ENCODE results near the gene LRRK1. TPM values are rescaled to one million over a fixed set of nuclear protein-coding genes. Genes with fewer than 3 reads are reported as not detected.

Gene LRRK1
- total and polyA plus RNA-seq, 2 of the 4 experiments (the other 2 are of a cell fraction) = 3.0 to 5.8 TPM

DNA sequence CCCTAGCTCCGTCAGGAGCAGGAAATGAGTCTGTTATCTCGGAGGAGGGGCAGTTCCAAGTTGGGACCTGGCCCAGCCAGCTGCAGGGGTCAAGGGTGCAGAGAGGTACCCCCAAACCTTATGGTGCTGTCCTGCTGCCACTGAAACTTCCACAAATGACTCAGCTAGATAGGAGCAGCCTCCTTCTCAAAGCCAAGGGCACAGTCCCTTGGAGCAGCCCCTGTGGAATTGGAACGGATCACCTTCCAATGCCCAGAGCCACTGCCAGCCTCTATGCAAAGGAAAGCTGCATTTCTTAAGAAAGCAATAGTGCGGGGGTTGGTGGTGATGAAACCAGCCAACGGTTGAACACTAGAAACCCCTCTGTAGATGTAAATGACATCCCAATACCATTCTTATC lies 19.6 kb upstream of the LRRK1 start:
- no peak for ATAC-seq (ENCODE audit: low read depth)
- DNase-seq = no peak
- Histone ChIP-seq H4K5ac (ENCODE audit: low read depth, low read length) (no peak overlapping the region), H4K91ac (ENCODE audit: insufficient read depth, low read depth, low read length) (no peak overlapping the region), H4K8ac (ENCODE audit: low read depth in 2 of 2, low read length in 2 of 2) (no peak overlapping the region), H3K36me3 (ENCODE audit: control insufficient read depth, insufficient read depth, low read length) (no peaks in the 10 kb centered on the region), H2BK5ac (ENCODE audit: low read depth, low read length, poor library complexity, severe bottlenecking) (no peak overlapping the region), H3K27me3 (ENCODE audit: control insufficient read depth, insufficient read depth, low read length) (no peaks in the 10 kb centered on the region), H2BK120ac (ENCODE audit: low read depth, low read length) (no peak overlapping the region), H2BK15ac (ENCODE audit: low read depth, low read length) (no peak overlapping the region), H2AK9ac (replicated peaks; ENCODE audit: low read depth, low read length, poor library complexity) (no peak overlapping the region), H3K9ac (ENCODE audit: low read depth, low read length) (no peak overlapping the region), H3K4me2 (ENCODE audit: low read depth, low read length) (no peak overlapping the region), H3K4me1 (ENCODE audit: control insufficient read depth, insufficient read depth, low read length) (peaks cover 5% of the 10 kb centered on the region), H3K23ac (ENCODE audit: low read depth, low read length) (no peak overlapping the region), H2BK20ac (ENCODE audit: low read depth, low read length) (no peak overlapping the region), H3K14ac (replicated peaks; ENCODE audit: low read depth, low read length) (no peak overlapping the region), H2AK5ac (ENCODE audit: low read depth, low read length) (no peak overlapping the region), H2AFZ (replicated peaks; ENCODE audit: low read length, poor library complexity) (no peak overlapping the region), H3K27ac (ENCODE audit: insufficient read depth, low read length) (no peak overlapping the region), H3K4ac (ENCODE audit: low read depth, low read length) (no peak overlapping the region), H3K79me1 (ENCODE audit: low read depth in 1 of 2, low read length in 2 of 2) (no peaks in the 10 kb centered on the region), H3K9me3 (ENCODE audit: control insufficient read depth, insufficient read depth, low read length) (no peaks in the 10 kb centered on the region), H3K4me3 (ENCODE audit: insufficient read depth, low read depth, low read length) (no peak overlapping the region), H4K20me1 (ENCODE audit: insufficient read depth, low read length) (no peaks in the 10 kb centered on the region), H3K18ac (ENCODE audit: low read depth, low read length) (no peak overlapping the region), H3K56ac (ENCODE audit: extremely low read depth, insufficient read depth, low read length) (no peak overlapping the region), H3K9me1 (ENCODE audit: insufficient read depth, low read length) (peaks cover 7% of the 10 kb centered on the region)
- in situ Hi-C loops (cut with MboI; ENCODE audit: low sequenced_read_pairs) = no loop called here
- TF ChIP-seq RCOR1 (IDR thresholded peaks at IDR 0.05; ENCODE audit: insufficient replicate concordance, low read length) = no peak
- no peak for TF ChIP-seq CHD1 (IDR thresholded peaks at IDR 0.05; ENCODE audit: low read depth, low read length)
- TF ChIP-seq POLR2A (IDR thresholded peaks at IDR 0.05; ENCODE audit: low read depth, low read length) = no peak
- TF ChIP-seq, protein P1, sequence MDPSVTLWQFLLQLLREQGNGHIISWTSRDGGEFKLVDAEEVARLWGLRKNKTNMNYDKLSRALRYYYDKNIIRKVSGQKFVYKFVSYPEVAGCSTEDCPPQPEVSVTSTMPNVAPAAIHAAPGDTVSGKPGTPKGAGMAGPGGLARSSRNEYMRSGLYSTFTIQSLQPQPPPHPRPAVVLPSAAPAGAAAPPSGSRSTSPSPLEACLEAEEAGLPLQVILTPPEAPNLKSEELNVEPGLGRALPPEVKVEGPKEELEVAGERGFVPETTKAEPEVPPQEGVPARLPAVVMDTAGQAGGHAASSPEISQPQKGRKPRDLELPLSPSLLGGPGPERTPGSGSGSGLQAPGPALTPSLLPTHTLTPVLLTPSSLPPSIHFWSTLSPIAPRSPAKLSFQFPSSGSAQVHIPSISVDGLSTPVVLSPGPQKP (IDR thresholded peaks at IDR 0.05; ENCODE audit: borderline replicate concordance, low read depth, low read length) = no peak
- TF ChIP-seq, protein P2, sequence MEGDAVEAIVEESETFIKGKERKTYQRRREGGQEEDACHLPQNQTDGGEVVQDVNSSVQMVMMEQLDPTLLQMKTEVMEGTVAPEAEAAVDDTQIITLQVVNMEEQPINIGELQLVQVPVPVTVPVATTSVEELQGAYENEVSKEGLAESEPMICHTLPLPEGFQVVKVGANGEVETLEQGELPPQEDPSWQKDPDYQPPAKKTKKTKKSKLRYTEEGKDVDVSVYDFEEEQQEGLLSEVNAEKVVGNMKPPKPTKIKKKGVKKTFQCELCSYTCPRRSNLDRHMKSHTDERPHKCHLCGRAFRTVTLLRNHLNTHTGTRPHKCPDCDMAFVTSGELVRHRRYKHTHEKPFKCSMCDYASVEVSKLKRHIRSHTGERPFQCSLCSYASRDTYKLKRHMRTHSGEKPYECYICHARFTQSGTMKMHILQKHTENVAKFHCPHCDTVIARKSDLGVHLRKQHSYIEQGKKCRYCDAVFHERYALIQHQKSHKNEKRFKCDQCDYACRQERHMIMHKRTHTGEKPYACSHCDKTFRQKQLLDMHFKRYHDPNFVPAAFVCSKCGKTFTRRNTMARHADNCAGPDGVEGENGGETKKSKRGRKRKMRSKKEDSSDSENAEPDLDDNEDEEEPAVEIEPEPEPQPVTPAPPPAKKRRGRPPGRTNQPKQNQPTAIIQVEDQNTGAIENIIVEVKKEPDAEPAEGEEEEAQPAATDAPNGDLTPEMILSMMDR (conservative IDR thresholded peaks at IDR 0.05; ENCODE audit: low read depth, low read length) = no peak
- no peak for TF ChIP-seq FOS (IDR thresholded peaks at IDR 0.05; ENCODE audit: low read depth, low read length)
- TF ChIP-seq RFX5 (IDR thresholded peaks at IDR 0.05; ENCODE audit: low read depth, low read length) = no peak
- intact Hi-C loops (cut with micrococcal nuclease) = no loop called here
- dilution Hi-C loops (cut with HindIII; ENCODE audit: low sequenced_read_pairs, unreplicated experiment) = no loop called here
- no TSS peak for BruUV-seq (replicated peaks)
- POLR2A ChIA-PET (ENCODE audit: unreplicated experiment) = no interaction called here
- WGBS, 2 experiments (ENCODE audit: extremely low coverage in 2 of 2, insufficient read length in 1 of 2) = no CpG with 5 or more reads among the region's 5 CpGs
- CTCF ChIA-PET = no interaction called here
